SK-N-MC (cell line): Measurements from ENCODE around the gene AJAP1.

ENCODE experiments used
- EZH2 ChIP-seq: fragments of 200-600 bp; sonication (generic); IDR thresholded peaks from one replicate; pipeline ENCODE4 v1.6.1; 2017; ENCODE audit warnings: antibody characterized with exemption
- POLR2AphosphoS5 ChIP-seq: IDR thresholded peaks from 2 replicates; pipeline ENCODE4 v1.6.1; 2012; ENCODE audit warnings: mild to moderate bottlenecking, low read depth, low read length, borderline replicate concordance

GRCh38 chr1:4836574-4836973 is 182.2 kb downstream of the AJAP1 start:
- TF ChIP-seq EZH2 (no peak), POLR2AphosphoS5 (no peak)
